AG04450 (cell line): ENCODE results near the gene RPTOR. TPM values are rescaled to one million over a fixed set of nuclear protein-coding genes. Genes with fewer than 3 reads are reported as not detected.

Experiments
- CTCF ChIA-PET: fragments of 300-600, 350-600 bp; formaldehyde crosslinking; extraction: SDS; loops from one replicate; lab custom pipeline; 2022; ENCODE audit warnings: antibody characterized with exemption, inconsistent platforms; lab: Charles Lee
- POLR2A ChIA-PET: fragments of 350-600 bp; formaldehyde crosslinking; extraction: SDS; loops from one replicate; lab custom pipeline; 2021; ENCODE audit warnings: antibody characterized with exemption, inconsistent platforms; lab: Yijun Ruan, JAX
- DNase-seq: peaks from one replicate; pipeline ENCODE4 v3.0.0-alpha.2; 2011; ENCODE audit warnings: low read depth, low spot score
- H3K27ac ChIP-seq: one replicate; pipeline ENCODE4 v1.5.1; 2012; ENCODE audit warnings: low read depth, low read length, control low read depth
- H3K27me3 ChIP-seq: one replicate; pipeline ENCODE4 v1.6.0; 2012; ENCODE audit warnings: low read length; ENCODE audit not compliant: control insufficient read depth, insufficient read depth
- H3K4me3 ChIP-seq: 2 replicates; pipeline ENCODE4 v1.5.1; 2011; ENCODE audit warnings: mild to moderate bottlenecking, low read depth, low read length, control low read depth
- H3K9me3 ChIP-seq: 2 replicates; pipeline ENCODE4 v1.5.1; 2012; ENCODE audit warnings: low read length; ENCODE audit not compliant: control insufficient read depth, insufficient read depth
- CTCF ChIP-seq: IDR thresholded peaks from 2 replicates; pipeline ENCODE4 v1.5.1; 2011; ENCODE audit warnings: low read depth, low read length, control low read depth, inconsistent platforms
- polyA plus RNA-seq: library from polyadenylated mRNA; depleted of rRNA; stranded (reverse); fragments of >200 nt; gene quantifications from 2 replicates; pipeline ENCODE4 v1.2.3, GENCODE V29; 2011

RPTOR gene
- polyA plus RNA-seq, 1 experiment, result 6.2 TPM

- ChIA-PET POLR2A (interaction anchor here (0.7 kb wide), 1 partner anchor 56 kb away, joined by 3 read pairs; no protein-coding TSS in a partner anchor), CTCF (no interaction called here)
- Histone ChIP-seq H3K4me3 (no peak overlapping the region), H3K27me3 (no peaks in the 10 kb centered on the region), H3K9me3 (no peaks in the 10 kb centered on the region; the same call in 1 of the 2 replicates), H3K27ac (no peak overlapping the region)
- no peak for TF ChIP-seq CTCF
- DNase-seq, result no peak
Observed at GRCh38 chr17:80882926-80883685, 338.5 kb downstream of the RPTOR start.

- ChIA-PET POLR2A (interaction anchor here (0.7 kb wide), 1 partner anchor 57 kb away, joined by 3 read pairs; no protein-coding TSS in a partner anchor), CTCF (no interaction called here)
- no peak for DNase-seq
- H3K4me3 ChIP-seq, result no peak overlapping the region
- no peak overlapping the region for H3K27ac ChIP-seq
- no peak for TF ChIP-seq CTCF
- H3K27me3 ChIP-seq, result no peaks in the 10 kb centered on the region
- no peaks in the 10 kb centered on the region; the same call in 1 of the 2 replicates for H3K9me3 ChIP-seq
Observed at GRCh38 chr17:80883831-80884735, 339.4 kb downstream of the RPTOR start.

GRCh38 chr17:80884811-80885210 lies 340.2 kb downstream of the RPTOR start:
- no peaks in the 10 kb centered on the region for H3K27me3 ChIP-seq
- ChIA-PET CTCF (no interaction called here), POLR2A (no interaction called here)
- no peak overlapping the region for H3K4me3 ChIP-seq
- peaks cover 2% of the 10 kb centered on the region; the same call in 1 of the 2 replicates for H3K9me3 ChIP-seq
- no peak for TF ChIP-seq CTCF
- H3K27ac ChIP-seq, result no peak overlapping the region
- DNase-seq, result no peak

GRCh38 chr17:80885947-80886582 lies 341.4 kb downstream of the RPTOR start:
- no peak for TF ChIP-seq CTCF
- H3K27ac ChIP-seq, result no peak overlapping the region
- DNase-seq, result no peak
- ChIA-PET POLR2A (no interaction called here), CTCF (no interaction called here)
- H3K4me3 ChIP-seq, result no peak overlapping the region
- H3K9me3 ChIP-seq, result peaks cover 4% of the 10 kb centered on the region; the same call in 1 of the 2 replicates
- no peaks in the 10 kb centered on the region for H3K27me3 ChIP-seq
